ENCODE data around the gene ACAD8.
"Not testable (repeated sequence)": the region's sequence is repeated elsewhere in the genome, so short reads cannot be mapped to it uniquely, and the experiment has no call there.

ACAD8 gene

DNA sequence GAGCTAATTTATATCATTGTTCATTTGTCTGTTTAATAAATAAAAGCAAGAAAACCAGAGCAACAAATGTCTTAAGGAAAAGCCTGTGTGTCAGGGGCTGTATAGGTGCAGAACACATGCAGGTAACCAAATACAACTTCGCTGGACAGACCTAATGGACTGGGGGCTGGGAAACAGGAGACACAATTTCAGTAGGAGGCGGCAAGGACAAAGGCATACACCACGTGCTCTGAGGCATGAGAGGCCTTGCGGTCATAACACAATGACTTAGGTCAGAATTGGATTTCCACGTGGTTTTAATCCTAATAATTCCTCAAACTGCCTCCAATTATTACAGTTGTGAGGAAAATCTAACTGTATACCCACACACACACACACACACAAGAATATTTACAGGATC is 14.1 kb downstream of the ACAD8 start:
- DNase-seq (ENCODE audit: low read depth in 2 of 2) = no peak

DNA sequence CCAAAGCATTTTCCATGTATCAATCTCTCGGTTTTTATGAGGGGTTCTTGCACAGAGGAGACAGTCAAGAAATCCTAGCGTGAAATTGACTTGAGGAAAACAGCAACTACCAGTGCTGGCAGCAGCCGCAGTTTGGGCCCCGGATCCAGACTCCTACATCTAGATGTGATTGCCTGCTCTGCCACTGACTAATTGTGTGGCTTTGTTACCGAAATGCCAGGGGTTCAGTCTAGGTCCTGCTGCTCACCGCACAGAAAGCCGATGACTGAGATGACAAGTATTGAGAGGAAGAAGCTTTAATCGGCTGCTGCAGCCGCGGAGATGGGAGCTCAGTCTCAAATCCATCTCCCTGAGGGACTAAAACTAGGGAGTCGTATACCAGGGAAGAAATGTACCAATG is 14.6 kb downstream of the ACAD8 start:
- DNase-seq (ENCODE audit: low read depth in 2 of 2) = no peak

DNA sequence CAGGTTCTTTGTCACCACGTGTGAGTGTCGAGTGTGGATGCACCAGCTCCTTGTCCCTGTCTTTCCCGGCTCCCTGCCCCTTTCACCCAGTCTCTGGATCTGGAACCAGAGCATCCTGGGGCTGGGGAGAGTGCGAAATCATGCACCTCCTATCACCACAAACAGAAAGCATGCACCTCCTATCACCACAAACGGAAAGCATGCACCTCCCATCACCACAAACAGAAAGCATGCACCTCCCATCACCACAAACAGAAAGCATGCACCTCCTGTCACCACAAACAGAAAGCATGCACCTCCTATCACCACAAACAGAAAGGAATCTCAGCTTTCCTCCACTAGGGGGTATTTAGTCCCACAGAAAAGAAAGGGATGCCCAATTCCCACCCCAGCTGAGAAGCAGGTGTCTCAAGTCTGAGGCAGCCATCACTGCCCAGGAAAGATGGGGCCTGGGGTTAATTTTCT is 16.9 kb downstream of the ACAD8 start:
- DNase-seq (ENCODE audit: low read depth in 2 of 2) = no peak

DNA sequence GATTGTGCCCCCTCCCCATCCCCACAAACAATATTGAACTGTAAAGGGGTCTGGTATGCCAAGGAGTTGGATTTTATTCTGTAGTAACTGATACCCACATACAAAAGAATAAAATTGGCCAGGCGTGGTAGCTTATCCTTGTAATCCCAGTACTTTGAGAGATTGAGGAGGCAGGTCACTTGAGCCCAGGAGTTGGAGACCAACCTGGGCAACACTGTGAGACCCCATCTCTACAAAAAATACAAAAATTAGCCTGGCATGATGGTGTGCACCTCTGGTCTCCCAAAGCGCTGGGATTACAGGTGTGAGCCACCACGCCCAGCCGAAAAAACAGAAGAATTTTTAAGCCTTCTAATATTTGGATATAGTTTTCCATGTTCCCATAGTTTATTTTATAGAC is 18.6 kb downstream of the ACAD8 start:
- no peak for DNase-seq (ENCODE audit: low read depth in 2 of 2)

DNA sequence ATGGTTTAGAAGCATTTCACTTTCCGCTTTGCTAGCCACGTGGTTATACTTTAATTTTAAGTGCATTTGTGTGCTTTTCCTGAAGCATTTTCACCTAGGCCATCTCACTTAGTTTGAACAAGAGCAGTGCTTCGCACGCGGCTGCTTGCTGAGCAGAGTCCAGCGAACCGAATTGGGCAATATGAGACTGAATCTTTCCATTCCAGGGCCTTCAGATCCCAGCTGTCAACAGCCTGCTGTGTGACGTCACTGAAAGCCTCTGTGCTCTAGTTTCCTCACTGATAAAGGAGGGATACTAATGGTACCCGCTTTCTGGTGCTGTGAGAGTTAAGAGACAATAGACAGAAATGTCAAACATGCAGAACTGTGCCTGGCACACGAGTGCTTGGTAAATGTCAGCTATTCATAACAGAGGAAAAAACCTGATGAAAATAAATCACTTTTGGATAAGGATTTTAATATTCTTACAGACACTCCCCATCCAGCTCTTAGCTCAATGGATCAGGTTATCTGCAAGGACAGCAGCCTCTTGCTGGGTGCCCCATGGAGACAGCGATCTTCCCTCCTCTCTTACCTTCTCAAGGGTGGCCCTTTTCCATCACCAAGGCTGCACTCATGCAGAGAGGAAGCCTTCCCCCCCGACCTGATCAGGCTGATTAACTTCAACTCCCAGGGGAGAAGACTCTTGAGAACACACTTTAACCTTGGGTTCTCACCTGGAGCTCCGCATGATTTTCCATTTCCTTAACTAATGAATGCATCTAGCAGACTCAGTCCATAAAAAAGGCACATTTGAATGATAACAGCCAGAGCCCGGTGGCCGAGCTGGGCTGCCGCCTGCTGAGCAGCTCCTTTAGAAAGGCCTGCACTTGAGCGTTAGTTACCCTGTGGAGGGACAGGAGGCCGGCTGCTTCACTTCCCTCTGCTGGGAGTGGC is 19.3 kb downstream of the ACAD8 start:
- no peak for DNase-seq (ENCODE audit: low read depth in 2 of 2)

DNA sequence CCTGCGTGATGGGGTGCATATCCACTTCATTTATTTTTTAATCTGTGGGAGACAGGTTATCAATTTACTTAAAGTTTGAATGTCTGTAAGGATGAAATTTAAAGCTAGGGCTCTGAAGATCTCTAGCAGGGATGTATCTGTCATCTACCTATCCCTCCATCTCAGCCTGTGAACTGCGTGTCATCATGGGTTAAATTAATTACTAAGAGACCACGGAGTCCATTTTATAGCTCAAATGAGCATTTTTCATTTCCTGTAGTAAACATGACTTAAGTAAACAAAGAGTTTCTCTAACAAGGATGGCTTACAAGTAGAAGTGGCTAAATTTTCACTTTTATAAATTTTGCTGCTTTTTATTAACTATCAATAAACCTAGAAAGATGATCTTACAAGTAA is 19.9 kb downstream of the ACAD8 start:
- no peak for DNase-seq (ENCODE audit: low read depth in 2 of 2)

DNA sequence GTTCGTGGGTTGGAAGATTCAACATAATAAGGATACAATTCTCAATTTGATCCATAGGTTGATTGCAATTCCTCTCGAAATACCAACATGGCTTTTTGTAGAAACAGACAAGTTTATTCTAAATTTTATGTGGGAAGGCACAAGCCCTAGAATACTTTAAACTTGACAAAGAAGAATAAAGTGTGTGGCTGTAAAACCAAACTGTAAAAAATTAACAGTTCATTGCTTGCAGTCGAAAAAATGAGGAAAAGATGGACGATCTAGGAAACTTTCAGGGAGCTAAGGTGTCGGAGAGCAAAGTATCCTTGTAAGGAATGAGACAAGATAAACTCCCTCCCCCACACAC is 21.8 kb downstream of the ACAD8 start:
- no peak for DNase-seq (ENCODE audit: low read depth in 2 of 2)

DNA sequence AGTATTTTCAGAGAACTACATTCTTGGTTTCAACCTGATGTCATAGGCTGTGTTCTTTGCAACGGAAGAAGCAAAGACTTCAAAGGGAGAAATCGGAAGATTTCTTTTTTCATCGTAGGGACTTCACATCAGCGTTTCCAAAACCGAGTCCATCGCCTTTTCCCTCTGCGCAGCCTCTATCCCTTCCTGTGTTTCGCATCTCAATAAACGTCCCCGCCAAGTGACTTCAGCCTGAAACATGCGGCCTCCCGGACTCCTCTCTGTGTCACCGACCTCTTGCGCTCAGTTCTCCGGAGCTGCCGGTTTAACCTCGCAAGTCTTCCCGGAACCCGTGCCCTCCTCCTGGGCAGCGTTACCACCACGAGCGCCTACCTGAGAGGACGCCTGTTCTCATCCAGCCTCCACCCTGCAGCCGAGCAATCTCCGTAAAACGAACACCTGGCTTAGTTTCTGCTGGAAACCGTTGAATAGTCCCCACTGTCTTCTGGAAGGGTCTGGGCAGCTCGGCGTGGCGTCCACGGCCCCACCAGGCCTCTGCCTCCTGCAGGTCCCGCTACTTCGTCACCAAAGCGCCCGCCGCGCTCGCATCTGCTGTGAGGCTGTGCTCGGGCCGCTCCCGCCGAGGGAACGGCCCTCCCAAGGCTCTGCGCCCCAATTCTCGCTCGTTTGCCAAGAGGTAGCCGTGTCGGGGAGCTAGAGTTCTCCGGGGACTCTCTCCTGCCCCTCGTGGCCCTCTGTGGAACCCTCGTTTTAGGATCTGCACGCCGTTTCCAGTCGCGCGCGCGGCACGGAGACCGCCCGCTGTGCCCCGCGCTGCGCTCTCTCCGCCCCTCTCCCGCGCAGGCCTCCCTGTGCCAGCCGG is 22.4 kb downstream of the ACAD8 start, which contains the start of gene GLB1L3:
Gene GLB1L3, plus strand, starts transcription at position 846 of the 862 bp plus-strand sequence. CDS start 362 bp downstream, outside the sequence.
- DNase-seq (ENCODE audit: low read depth in 2 of 2) = peak; percentile 53 to 59

DNA sequence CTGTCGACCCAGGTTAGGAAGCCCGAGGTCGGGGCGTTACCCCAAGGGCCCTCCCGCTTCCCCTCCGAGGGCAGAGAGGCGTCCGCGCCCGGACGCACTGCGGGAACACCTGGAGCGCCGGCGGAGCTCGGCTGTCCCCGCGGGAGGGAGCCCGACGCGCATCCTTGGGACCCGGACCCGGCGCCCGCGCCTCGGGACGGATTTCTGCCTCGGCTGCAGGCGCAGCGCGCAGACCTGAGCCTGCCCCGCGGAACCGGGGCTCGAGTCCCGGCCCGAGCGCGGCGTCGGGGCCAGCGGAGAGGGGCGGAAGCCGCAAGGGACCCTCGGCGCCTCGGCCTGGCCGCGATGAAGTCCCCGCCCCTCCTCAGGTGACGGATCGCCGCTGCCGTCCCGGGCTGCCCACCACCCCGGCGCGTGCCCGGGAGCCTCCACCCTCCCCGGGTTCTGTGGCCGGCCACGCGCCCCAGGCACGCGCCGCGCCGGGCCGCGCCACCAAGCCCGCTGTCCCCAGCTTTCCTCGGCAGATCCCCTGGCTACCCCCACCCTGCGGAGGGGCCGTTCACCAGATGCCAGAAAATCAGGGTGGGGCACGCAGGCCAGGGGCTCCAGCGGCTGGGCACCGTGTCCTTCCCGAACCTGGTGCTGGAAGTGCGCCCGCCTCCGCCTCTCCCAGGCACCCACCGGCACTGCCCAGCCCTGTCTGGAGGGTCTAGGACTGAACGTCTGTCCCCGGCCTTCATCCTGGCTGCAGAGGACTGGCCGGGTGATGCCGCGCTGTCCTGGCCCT is 23.2 kb downstream of the ACAD8 start:
- DNase-seq (ENCODE audit: low read depth in 2 of 2) = no peak

DNA sequence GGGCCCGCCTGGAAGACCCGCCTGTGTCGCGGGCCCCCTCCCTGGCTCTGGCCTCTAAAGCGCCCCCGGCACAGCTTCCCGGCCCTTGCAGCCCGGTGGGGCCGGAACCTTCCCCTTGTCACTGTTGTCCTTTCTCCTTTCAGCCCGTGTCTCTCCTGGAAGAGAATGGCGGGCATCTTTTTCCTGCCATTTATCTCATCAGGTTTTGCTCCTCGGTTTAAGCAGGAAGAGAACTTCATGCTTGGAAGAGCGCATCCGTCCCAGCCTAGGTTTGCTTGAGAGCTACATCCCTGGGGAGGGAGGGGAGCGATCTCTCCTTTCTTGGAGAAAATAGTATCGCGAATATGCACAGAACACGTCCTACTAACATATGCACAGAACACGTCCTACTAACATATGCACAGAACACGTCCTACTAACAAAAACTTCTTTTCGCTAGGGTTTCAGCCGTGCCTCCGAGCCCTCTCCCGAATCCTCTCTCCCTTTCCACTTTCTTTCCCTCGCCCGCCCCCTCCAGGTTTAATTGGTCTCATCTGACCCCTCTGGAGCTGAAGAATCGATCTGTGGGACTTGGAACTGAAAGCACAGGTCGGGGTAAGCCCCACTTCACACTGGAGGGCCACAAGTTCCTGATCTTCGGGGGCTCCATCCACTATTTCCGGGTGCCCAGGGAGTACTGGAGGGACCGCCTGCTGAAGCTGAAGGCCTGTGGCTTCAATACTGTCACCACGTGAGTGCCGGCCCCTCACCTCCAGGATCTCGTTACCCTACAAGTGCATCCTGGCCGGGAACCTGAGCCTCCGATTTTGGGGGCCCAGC is 24.0 kb downstream of the ACAD8 start:
- DNase-seq (ENCODE audit: low read depth in 2 of 2) = no peak

DNA sequence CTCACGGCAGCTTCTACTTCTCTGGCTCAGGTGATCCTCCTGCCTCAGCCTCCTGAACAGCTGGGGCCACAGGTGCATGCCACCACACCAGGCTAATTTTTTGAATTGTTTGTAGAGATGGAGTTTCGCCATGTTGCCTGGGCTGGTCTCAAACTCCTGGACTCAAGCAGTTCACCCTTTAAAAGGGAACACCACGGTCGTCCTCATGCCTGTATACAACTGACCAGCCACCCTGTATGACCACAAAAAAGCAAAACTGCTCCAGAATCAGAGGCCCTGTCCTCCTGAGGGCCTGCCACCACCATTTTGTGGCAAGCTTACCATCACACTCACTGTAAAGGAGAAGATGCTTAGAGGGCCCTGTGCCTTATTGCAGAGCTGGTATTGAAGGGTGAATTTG is 25.0 kb downstream of the ACAD8 start:
- no peak for DNase-seq (ENCODE audit: low read depth in 2 of 2)

DNA sequence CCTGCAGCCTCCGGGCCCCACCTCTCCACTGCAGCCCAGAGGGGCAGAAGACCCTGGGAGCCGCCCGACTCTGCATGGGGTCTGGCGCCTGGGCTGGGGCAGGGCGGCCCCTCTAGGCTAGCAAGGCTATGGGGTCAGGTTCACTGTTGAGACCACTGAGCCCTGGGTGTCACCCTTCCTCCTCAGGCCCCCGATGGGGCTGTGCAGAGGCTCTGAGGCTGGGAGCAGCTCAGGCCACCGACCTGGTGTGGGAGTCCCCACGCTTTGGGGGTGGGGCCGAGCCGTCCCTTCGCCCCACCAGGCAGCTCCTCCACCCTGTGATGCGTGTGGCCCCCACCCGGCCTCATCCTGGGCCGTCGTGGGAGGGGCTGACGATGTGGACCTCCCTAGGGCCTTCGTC is 28.3 kb downstream of the ACAD8 start:
- DNase-seq (ENCODE audit: low read depth in 2 of 2) = not testable (repeated sequence)

DNA sequence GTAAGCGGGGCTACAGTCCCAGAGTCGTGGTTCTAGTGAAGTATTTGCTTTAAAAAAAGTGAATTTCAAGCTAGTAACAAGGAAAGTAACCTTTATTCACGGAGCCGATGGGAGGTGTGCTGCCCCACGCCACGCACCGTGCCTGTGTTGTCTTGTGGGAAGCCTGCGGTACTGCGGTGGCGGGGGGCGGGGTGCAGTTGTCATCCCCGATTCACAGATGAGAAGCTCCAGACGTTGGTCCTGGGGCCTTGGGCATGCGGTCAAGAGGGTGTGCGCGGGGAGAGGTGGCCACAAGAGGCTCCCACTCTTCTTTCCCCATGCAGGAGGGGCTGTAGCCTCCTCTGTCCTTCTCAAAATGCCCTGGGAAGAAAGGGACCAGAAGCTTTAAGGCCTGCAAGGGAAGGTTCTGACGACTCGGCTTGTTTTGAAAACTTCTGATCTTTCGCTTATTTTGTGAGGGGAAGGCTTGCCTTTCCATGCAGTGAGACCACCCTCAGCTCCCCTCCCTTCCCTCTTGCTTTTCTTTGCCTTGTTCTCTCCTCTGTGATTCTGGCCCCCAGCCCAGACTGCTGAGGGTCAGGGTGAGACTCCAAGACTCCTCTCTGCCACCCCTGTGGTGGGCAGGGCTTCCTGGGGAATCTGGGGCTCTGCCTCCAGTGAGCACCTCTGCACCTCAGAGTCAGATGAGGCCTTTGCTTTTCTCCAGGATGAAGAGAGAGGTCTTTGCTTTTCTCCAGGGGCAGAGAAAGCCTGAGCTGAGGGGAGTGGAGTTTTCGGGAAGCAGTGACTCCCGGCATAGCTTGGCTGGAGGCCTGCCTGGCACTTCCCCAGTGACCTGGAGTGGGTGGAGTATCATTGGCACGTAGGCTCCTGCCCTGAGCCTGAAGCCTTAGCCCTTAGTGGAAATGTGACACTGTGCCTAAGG is 29.0 kb downstream of the ACAD8 start:
- no peak for DNase-seq (ENCODE audit: low read depth in 2 of 2)

DNA sequence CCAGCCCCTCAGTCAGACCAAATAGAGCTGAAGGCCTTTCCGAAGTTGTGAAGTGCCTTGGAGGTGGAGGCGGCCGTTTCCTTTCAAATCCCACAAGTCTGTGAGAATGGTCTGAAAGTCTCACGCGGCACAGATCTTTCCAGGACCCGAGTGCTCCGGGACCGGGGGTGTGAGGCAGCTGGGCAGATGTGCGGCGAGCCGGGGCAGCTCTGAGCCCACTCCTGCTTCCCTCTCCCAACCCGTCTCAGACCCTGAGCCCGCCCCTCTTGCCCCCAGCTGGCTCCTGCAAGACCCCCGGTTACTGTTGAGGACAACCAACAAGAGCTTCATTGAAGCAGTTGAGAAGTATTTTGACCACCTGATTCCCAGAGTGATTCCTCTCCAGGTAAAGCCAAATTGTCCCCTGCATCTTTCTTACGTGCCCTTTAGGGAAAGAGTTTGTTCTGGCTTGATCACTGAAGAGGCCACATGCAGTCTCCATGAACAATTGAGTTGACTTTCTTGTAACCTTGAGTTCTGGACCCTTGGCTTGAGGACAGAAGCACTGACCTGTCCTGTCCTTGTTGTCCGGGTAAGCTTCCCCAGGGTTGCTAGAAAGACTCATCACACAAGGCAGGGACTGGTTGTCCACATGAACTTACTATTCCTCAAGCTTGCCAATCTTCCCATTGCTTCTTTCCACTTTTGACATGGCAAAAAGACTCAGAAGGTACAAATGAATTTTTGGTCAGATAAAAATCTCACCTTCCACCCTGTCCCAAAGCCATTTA is 30.3 kb downstream of the ACAD8 start:
- no peak for DNase-seq (ENCODE audit: low read depth in 2 of 2)

DNA sequence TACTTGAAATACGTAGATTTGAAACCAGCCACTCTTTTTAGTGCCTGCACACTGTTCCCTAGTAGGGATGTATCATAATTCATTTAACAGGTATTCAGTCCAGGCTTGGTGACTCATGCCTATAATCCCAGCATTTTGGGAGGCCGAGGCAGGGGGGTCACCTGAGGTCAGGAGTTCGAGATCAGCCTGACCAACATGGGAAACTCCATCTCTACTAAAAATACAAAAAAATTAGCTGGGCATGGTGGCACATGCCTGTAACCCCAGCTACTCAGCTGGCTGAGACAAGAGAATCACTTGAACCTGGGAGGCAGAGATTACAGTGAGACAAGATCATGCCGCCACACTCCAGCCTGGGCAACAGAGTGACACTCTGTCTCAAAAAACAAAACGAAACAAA is 31.0 kb downstream of the ACAD8 start:
- not testable (repeated sequence) for DNase-seq (ENCODE audit: low read depth in 2 of 2)

DNA sequence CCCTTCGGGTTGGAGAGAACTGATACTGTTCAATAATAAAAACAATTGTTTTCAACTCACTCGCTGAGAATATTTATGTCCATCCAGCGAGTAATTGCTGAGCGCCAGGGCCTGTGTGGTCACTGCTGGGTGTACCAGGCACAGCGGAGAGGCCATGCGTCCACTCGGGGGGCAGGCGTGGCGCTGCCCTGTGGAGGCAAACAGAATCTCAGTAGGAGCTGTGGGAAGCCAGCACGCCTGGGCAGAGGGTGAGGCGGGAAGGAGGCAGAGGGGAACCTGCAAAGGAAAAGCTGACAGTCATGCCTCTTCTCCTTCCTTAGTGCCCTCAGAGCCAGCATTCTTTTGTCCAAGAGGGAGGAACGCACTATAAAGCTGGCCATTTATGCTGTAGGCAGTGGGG is 34.2 kb downstream of the ACAD8 start:
- DNase-seq (ENCODE audit: low read depth in 2 of 2) = no peak

DNA sequence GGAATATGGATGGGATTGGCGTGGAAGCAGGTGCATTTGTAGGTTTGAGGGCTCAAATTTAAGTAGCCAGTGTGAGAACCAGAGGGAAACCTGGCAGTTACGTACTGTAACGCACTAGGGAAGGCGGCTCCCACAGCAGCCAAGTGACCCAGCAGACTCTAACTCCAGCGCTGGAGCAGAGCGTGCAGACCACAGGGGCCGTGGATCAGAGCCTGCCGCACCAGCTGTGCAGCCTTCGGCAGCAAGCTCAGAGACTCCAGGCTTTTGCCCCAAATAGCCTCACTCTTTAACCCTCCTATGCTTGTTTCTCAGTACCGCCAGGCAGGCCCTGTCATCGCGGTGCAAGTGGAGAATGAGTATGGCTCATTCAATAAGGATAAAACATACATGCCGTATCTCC is 35.1 kb downstream of the ACAD8 start:
- no peak for DNase-seq (ENCODE audit: low read depth in 2 of 2)

DNA sequence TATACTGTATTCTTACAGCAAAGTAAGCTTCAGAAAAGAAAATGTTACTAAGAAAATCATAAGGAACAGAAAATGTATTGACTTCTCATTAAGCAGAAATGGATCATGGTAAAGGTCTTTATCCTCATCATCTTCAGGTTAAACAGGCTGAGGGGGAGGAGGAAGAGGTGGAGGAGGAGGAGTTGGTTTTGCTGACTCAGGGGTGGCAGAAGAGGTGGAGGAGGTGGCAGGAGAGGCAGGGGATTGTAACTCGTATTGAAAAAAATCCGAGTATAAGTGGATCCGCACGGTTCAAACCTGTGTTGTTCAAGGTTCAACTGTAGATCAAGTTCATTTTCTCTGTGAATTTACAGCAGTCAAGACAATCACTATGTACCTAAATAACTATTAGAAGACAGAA is 35.8 kb downstream of the ACAD8 start:
- no peak for DNase-seq (ENCODE audit: low read depth in 2 of 2)

DNA sequence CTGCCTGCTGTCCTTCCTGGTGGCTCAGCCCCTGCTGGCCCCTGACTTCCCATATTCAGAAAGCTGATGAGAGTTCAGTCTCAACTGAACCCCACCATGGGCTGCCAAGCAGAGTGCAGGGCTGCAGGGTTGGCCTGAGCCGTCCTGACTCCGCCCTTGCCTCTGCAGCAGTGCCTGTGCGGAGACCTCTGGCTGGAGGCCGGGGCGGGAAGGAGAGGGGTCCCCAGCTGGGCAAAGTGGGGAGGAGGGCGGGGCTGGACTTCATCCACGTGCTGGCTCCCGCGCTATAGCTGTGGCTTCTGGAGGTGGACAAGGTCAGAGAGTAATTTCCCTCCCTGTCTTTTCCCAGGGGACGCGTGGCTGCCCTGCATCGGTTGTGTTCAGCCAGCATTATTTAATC is 36.4 kb downstream of the ACAD8 start:
- no peak for DNase-seq (ENCODE audit: low read depth in 2 of 2)

Data from activated CD8-positive, alpha-beta memory T cell treated with anti-CD3 and anti-CD28 coated beads for 4 hours (primary cell).